OCI-LY3 (cell line): ENCODE data around the gene SRSF3.

Experiments used
- CTCF ChIP-seq: fragments of 200-600, 300-600 bp; sonication (generic); IDR thresholded peaks from 2 replicates; pipeline ENCODE4 v1.5.1; 2014; ENCODE audit warnings: antibody characterized with exemption, low read length, low read depth
- EZH2phosphoT487 ChIP-seq: fragments of 200-600 bp; shearing (Covaris generic); IDR thresholded peaks from 2 replicates; pipeline ENCODE4 v1.6.1; 2018; ENCODE audit warnings: antibody characterized with exemption, mixed run types, low read depth

GRCh38 chr6:36613200-36613995 lies 19.2 kb downstream of the SRSF3 start:
- no peak for TF ChIP-seq CTCF
- no peak for TF ChIP-seq EZH2phosphoT487
